GM19238 (cell line): Measurements from ENCODE around the gene SHF.
"Not testable (repeated sequence)": the region's sequence is repeated elsewhere in the genome, so short reads cannot be mapped to it uniquely, and the experiment has no call there.

ENCODE experiments used
- DNase-seq: peaks from one replicate; pipeline ENCODE4 v3.0.0; 2011; ENCODE audit warnings: low spot score; ENCODE audit not compliant: insufficient read length

SHF gene

GRCh38 chr15:45187894-45188830 is at the start of gene SHF:
SHF (minus strand) TSS chr15:45187966; CDS start chr15:45187951, 15 bp downstream.
- DNase-seq = no peak

DNA sequence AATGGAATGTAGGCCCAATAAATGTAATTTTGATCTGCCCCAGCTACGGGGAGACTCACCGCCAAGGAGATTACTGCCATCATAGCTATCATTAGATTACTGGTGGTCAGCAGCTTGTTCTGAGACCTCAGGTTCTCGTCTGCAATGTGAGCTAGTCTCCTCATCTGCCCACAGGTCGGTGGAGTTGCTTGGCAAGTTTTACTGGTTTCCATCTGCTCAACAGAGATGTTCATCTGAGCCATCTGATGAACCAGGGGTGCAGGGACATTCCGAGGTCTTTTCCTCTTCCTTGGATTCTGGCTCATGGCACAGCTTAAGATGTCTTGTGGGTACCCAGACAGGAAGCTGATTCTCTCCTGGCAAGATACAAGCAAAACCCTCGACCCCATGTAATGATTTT is 49.0 kb upstream of the SHF start:
- DNase-seq = not testable (repeated sequence)

GRCh38 chr15:45234562-45235235 is 46.9 kb upstream of the SHF start:
- no peak for DNase-seq

- no peak for DNase-seq
Observed at GRCh38 chr15:45231864-45232562, 44.2 kb upstream of the SHF start.

DNA sequence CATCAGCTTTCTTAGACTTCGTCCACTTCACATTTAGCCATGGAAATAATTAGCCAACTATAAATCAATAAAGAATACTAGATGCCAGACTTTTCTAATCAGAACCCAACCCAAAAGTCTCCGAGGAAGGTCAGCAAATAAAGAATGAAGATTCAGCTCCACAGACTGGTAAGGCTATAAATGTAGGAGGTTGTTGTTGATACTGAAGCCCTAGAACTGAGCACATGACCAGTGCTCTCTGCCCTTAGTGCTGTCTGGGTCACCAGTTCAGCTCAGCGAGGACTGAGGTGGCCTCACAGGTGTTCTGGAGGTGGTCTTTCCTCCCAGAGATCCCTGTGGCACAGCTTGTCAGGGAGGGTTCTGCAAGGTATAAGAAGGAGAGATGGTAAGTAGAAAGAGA is 43.4 kb upstream of the SHF start:
- no peak for DNase-seq

- no peak for DNase-seq
Observed at GRCh38 chr15:45230245-45230965, 42.6 kb upstream of the SHF start.

DNA sequence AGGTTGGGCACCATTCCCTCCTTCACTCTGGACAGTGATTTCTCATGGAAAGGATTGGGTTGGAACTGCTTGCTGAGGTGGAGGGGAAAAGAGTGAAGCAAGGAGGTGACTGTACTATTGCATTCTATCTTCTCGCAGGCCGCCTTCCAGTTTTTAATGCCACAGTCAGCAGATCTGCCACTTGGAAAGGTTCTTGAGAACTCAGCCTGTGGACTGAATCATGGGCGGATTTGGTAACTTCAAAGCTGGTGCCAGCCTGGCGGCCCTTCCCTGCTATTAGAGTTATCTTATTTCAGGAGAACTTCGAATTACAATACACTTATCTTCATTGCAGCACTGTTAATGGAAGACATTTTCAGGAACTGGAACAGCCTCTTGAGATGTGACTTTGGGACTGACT is 41.2 kb upstream of the SHF start:
- no peak for DNase-seq

DNA sequence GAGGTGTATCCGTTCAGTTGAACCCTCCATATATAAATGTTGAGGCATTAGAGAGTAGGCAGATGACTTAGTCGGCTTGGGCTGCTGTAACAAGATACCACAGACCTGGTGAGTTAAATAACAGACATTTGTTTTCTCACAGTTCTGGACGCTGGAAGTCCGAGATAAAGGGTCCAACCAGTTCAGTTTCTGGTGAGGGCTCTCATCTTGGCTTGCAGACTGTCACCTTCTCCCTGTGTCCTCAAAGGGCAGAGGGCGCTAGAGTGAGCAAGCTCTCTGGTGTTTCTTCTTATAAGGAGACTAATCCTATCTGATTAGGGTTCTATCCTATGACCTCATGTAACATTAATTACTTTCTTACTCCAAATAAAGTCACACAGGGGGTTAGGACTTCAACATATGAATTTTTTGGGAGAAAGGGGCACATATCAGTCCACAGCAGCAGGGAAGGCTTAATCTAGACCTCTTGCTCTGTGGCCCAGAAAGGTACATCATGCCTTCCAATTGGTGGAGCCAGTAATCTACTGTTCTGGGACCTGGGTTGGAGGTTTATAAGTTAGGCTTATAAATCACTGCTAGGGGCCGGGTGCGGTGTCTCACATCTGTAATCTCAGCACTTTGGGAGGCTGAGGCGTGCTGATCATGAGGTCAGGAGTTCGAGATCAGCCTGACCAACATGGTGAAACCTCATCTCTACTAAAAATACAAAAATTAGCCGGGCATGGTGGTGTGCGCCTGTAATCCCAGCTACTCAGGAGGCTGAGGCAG is 37.9 kb upstream of the SHF start:
- DNase-seq = no peak

DNA sequence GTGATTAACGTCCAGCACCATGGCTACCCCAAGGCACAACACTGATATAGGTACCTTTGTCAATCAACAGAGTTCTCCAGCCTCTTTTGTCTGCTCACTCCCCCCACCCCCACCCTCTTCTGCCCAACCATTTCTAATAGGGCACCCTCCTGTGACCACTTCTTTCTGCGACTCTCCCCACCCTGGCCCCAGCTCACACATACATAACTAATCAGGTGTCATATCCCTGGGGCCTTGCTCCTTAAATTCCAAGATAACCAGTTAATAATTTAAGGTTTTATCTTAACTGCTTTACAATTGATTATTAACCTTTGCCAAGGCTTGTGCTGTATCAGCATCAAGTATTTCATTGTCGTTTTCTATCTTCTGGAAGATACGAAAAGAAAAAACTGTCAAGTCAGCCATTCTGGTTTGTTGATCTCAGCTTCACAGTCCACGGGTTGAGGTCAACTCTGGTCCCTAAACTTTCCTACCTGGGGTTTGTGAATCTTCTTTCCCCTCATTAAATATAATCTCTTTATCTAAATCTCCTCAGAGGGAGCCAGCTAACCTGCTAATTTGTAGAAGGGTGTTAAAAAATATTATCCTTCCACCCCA is 37.0 kb upstream of the SHF start:
- DNase-seq = no peak

DNA sequence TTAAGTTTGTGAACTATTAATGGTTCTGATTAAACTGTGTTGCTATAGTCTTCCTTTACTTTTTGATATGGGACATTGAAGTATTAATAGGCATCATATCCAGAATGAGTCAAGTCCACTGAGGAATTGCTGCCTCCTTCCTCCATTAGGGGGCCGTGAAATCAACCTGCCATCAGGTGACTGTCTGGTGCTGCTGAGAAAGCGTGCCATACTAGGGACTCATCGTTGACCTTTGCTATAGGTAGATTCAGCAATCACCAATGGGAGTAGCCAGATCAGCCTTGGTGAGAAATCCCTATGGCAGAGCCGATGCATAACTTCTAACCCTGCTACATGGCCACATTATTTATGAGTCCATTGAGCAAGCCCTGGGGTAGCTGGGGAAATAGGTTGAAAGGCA is 34.2 kb upstream of the SHF start:
- DNase-seq = no peak

GRCh38 chr15:45221053-45221599 is 33.4 kb upstream of the SHF start:
- no peak for DNase-seq

DNA sequence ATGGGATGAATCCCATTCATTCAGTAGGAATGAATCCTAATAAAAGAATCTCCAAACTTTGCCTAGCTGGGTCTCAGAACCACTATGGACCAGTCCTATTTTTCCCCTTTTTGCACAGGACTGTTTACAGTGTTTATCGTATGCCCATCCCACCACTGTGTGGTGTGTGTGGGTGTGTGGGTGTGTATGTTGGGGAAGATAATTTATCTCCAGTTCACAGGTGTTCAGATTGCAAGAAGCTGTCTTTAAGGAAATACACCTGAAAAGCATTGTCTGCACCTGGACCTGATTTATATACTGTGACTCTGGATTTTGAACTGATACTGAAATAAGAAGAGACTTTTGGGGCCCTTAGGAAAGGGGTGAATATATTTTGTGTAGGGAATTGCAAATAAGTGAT is 24.7 kb upstream of the SHF start:
- no peak for DNase-seq

DNA sequence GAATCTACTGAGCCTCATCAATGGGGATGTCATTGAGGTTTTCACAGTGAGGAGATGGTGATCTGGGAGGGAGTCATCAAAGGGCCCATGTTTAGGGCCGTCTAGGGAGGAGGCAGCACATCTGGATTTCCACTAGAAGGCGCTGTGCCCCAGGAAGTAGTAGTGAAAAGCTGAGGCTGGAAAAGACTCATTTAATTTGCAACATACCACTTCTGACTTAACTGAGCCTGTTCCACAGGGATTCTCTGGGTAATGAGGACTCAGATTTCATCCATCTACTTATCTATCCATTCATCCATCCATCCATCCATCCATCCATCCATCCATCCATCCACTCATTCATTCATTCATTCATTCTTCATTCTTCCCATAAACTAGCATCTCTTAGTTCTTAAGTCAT is 17.4 kb upstream of the SHF start:
- no peak for DNase-seq

- no peak for DNase-seq
Observed at GRCh38 chr15:45203182-45203581, 15.4 kb upstream of the SHF start.

GRCh38 chr15:45201869-45202268 is 14.1 kb upstream of the SHF start:
- DNase-seq = no peak

GRCh38 chr15:45201557-45201859 is 13.7 kb upstream of the SHF start:
- no peak for DNase-seq

GRCh38 chr15:45200799-45201556 is 13.2 kb upstream of the SHF start:
- no peak for DNase-seq

GRCh38 chr15:45200001-45200798 is 12.4 kb upstream of the SHF start:
- no peak for DNase-seq
